Daoy (cell line): ENCODE measurements around the gene PRPF6. TPM values are rescaled to one million over a fixed set of nuclear protein-coding genes. Genes with fewer than 3 reads are reported as not detected.

Experiments
- DNase-seq: peaks from one replicate; pipeline ENCODE4 v3.0.0-alpha.2; 2015; ENCODE audit warnings: low read depth
- total RNA-seq: library from RNA; depleted of rRNA; stranded (reverse); fragments of >200 nt; shearing (Covaris generic); gene quantifications from 2 replicates; pipeline ENCODE4 v1.2.3, GENCODE V29; 2014; rRNA removed

The PRPF6 gene
- total RNA-seq, 1 experiment from 2014 or later = 82.7 TPM

DNA sequence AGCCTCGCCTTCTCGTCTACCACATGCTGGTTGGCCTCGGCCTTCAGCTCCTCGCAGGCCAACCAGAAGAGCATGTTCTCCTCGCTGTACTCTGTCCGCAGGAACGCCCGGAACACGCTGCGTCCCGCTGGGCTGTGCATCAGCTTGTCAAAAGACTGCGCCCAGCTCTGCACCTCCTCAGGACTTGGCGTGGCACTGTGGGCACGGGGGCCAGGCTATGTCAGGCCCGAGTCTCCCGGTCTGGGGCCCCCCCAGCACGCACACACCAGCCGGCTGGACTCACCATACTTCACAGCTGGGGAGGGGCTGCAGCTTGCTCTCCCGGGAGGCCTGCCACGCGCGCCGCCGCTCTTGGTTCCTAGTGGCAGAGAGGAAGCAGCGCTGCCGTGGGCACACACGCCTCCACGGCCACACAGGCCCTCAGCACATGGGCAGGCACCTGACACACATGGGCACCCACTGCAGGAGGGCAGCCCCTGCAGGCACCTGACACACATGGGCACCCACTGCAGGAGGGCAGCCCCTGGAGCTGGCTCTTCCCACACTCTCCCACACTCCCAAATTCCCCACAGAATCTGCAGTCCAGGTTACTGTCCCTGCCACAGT, 93.4 kb downstream of the PRPF6 start:
- DNase-seq = no peak

DNA sequence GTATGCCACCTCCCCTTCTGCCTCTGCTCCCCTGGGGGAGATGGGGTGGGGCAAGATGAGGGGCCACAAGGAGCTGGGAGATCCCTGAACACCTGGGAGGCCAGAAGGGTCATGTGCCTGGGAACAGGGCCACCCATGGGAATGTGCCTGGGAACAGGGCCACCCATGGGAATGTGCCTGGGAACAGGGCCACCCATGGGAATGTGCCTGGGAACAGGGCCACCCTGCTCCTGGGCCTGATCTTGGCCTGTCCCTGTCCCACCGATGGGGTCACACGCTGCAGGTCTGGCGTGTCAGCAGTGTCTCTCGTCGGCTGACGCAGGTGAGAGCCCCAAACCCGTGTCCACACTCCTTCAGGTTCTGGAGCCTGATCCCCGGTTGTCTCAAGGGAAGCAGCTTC, 94.0 kb downstream of the PRPF6 start:
- DNase-seq = no peak

DNA sequence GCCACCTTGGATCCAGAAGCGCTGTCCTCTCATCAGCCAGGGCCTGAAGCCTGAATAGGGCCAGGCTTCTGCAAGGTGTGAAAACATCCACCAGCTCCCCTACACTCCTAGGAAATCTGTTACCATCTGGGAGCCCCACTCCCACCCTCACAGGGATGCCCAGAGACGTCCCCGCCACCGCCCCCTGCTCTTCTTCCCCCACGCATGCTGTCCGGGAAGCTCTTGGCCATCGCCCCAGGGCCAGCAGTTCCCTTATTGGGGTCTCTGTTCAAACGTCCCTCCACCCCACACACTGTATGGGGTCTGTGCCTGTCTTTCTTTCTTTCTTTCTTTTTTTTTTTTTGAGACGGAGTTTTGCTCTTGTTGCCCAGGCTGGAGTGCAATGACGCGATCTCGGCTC, 94.6 kb downstream of the PRPF6 start:
- DNase-seq = no peak

DNA sequence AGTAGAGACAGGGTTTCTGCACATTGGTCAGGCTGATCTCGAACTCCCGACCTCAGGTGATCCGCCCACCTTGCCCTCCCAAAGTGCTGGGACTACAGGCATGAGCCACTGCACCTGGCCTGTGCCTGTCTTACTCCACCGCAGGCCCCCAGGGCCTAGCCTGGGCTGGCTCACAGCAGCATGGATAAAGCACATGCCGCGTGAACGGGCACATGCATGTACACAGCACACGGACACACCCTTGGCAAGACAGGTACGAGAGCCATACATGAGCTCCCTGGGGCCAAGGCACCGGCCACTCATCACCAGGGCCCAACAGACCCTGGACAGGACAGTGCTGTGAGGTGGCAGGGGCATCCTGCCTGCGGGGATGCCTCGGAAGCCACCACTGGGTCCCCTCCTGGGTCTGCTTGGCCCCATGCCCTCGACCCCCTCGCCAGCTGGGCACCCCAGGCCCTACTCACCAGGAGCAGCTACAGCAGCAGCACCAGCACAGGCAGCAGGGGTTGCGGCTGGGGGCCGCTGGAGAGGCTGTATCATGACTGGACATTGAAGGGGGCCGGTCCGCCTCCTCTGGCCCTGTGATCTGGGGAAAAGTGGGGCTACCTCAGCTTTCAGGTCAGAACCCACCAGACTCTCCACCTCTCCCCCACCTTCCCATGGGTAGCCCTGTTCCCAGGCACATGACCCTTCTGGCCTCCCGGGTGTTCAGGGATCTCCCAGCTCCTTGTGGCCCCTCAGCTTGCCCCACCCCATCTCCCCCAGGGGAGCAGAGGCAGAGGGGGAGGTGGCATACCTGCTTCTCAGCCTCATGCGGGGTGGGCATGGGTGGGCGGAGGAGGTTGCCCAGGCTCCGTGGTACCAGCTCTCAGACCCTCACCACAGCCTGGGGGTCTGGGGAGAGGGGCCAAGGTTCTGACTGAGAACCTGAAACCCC, 95.4 kb downstream of the PRPF6 start:
- no peak for DNase-seq

DNA sequence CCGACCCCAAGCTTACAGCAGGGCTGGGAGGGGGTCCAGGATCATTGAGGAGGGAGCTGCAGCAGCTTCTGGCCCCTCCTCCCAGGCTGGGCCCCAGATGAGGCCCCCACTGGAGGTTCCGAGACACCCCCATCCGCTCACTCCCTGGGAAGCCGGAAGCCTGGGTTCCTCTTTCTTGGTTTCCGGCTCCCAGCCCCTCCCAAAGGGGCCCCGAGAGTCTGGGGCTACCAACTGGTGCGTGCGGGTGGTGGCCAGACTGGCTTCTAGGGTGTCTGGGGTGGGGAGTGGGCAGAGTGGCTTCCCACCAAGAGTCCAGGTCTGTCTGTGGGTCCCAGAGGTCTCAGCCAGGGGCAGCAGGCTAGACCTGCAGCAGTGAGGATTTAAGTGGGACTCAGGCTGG, 96.2 kb downstream of the PRPF6 start:
- no peak for DNase-seq

DNA sequence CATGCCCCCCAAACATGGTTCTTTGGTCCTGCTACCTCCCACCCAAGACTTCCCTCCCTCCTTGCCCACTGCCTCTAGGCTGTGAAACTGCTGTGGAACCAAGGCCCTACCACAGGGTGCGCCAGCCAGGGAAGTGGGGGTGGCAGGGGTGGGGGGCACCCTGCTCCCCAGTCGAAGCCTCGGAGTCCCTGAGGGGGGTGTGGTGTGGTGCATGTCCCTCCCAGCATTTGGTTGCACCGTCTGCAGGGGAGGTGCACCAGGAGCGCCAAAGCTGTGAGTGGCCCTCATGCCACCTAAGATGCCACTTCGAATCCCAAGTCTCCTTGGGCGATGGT, 96.6 kb downstream of the PRPF6 start:
- no peak for DNase-seq

GRCh38 chr20:64077876-64078551, 97.1 kb downstream of the PRPF6 start:
- no peak for DNase-seq

DNA sequence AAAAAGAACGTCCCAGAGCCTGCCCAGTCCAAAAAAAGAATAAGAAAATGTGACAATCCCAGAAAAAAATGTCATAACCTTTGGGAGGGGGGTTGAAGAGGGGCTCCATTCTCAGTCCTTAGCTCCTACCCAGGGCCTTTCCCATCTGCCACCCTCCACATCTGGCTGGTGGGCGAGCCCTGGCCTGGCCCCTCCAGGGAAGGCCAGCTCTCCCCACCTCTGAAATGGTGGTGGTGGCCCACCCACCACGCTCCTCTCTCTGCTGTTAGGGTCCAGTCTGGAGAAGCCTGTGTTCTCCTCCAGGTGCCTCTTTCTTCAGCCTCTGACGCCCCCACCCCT, 98.0 kb downstream of the PRPF6 start:
- DNase-seq = no peak

- peak; percentile 83 for DNase-seq
Measured at GRCh38 chr20:64079273-64080012, 98.5 kb downstream of the PRPF6 start, which contains the start of gene RGS19. Gene RGS19, minus strand, starts transcription at chr20:64079518. Its CDS starts 2,632 bp downstream, at chr20:64076886.

- peak; percentile 38 for DNase-seq
Measured at GRCh38 chr20:64080013-64080812, 99.3 kb downstream of the PRPF6 start, which contains the start of gene OPRL1. Gene OPRL1, plus strand, starts transcription at chr20:64080082. Its CDS starts 12,639 bp downstream, at chr20:64092721.

- no peak for DNase-seq
Measured at GRCh38 chr20:64080813-64081623, 100.1 kb downstream of the PRPF6 start.

DNA sequence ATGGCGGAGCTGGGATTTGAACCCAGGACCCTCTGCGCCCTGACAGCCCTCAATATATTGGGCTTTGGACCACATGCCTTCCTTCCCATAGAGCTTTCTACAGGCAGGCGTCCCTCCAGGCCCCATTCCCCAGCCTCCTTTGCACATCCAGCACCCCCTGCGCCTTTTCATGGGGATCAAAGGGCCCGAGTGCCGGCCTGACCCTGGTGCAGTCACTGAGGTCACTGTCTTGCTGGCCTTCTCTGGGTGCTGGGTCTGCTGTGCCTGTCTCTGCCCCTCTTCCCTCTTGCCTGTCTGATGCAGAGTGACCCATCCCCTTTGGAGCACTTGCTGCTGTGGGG, 100.7 kb downstream of the PRPF6 start:
- no peak for DNase-seq

DNA sequence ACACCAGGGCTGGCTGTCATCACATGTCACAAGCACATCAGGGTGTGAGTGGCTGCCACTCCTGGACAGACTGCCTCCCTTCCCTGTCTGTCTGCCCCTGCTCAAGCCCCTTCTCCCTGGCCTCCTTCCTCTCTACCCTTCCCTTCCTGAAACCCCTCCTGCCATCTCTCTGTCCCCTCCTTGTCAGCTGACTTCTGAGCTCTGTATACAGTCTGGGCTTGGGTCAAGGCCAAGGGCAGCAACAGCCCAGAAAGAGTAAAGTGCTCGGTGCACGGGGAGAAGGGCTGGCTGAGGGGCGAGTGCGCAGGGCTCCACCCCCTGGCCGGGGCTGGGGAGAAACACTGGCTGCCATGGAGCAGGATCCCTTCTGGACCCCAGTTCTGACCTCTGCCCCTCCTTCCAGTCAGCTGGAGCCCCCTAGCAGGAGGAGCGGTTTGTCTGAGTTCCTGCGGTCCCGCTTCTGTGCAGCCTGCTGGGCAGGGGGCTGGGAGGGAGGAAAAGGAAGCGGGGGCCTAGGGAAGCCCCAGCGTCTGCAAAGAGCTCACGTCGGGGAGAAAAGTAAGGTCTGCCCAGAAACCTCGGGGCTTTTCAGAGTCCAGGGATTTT, 101.3 kb downstream of the PRPF6 start:
- no peak for DNase-seq

Other genes with a start within 250 kb of the PRPF6 start
- 2.4 and 3.6 TPM in 2 replicates for gene LIME1, start 244.5 kb upstream of the PRPF6 start, total RNA-seq
- 6.6 and 14.6 TPM in 2 replicates for gene SLC2A4RG, start 241.4 kb upstream of the PRPF6 start, total RNA-seq
- gene ZBTB46, start 149.9 kb upstream of the PRPF6 start, total RNA-seq = 3.4 and 3.5 TPM in 2 replicates
- not detected in 2 replicates for gene ABHD16B, start 119.6 kb upstream of the PRPF6 start, total RNA-seq
- 80.3 and 92.0 TPM in 2 replicates for gene TPD52L2, start 115.9 kb upstream of the PRPF6 start, total RNA-seq
- gene DNAJC5, start 86.0 kb upstream of the PRPF6 start, total RNA-seq = 34.4 and 40.1 TPM in 2 replicates
- gene UCKL1, start 24.7 kb upstream of the PRPF6 start, total RNA-seq = 3.1 and 6.3 TPM in 2 replicates
- 3.9 and 4.5 TPM in 2 replicates for gene ZNF512B, start 11.2 kb upstream of the PRPF6 start, total RNA-seq
- 0.86 and 1.2 TPM in 2 replicates for gene SAMD10, start 1.5 kb upstream of the PRPF6 start, total RNA-seq
- 1.1 and 1.8 TPM in 2 replicates for gene C20orf204, start 55.0 kb downstream of the PRPF6 start, total RNA-seq
- gene SOX18, start 68.5 kb downstream of the PRPF6 start, total RNA-seq = not detected in 2 replicates
- 21.7 and 26.0 TPM in 2 replicates for gene TCEA2, start 82.1 kb downstream of the PRPF6 start, total RNA-seq
- gene RGS19, start 98.4 kb downstream of the PRPF6 start, total RNA-seq = 18.2 and 25.6 TPM in 2 replicates
- gene OPRL1, start 99.0 kb downstream of the PRPF6 start, total RNA-seq = 0.33 and 0.51 TPM in 2 replicates
- 0.95 TPM in 1 of 2 replicates, not detected in the other for gene LKAAEAR1, start 103.3 kb downstream of the PRPF6 start, total RNA-seq
- gene NPBWR2, start 126.4 kb downstream of the PRPF6 start, total RNA-seq = not detected in 2 replicates
- 0.06 TPM in 1 of 2 replicates, not detected in the other for gene MYT1, start 183.3 kb downstream of the PRPF6 start, total RNA-seq